Gastrocnemius medialis (tissue), 4 donors: Measurements from ENCODE around the gene S100A16. TPM values are rescaled to one million over a fixed set of nuclear protein-coding genes. Genes with fewer than 3 reads are reported as not detected.

Experiments used
- ATAC-seq, 2 donors: fragments of 150-250 bp; one replicate each; pipeline ENCODE4 v1.9.1; 2016
- DNase-seq, 2 donors: peaks; one replicate each; pipeline ENCODE4 v3.0.0-alpha.2; 2019
- H3K27ac ChIP-seq, 4 donors: fragments of 200-600 bp; sonication (generic); 1 replicate in 1 of 4; 2 replicates in 3 of 4; pipeline ENCODE4 v1.5.1; 2016 to 2018; ENCODE audit warnings: mild to moderate bottlenecking in 2 of 4, moderate library complexity in 1 of 4
- H3K27me3 ChIP-seq, 3 donors: fragments of 200-600 bp; sonication (generic) in 2 of 3; 1 replicate in 1 of 3; 2 replicates in 2 of 3; pipeline versions ENCODE4 v1.5.1 to v1.6.0; 2016 to 2019; ENCODE audit warnings: mild to moderate bottlenecking in 1 of 3, moderate library complexity in 1 of 3
- H3K36me3 ChIP-seq, 2 donors: fragments of 200-600 bp; sonication (generic) in 1 of 2; one replicate each; pipeline ENCODE4 v1.5.1; 2017 to 2018
- H3K4me1 ChIP-seq, 2 donors: fragments of 200-600 bp; sonication (generic) in 1 of 2; one replicate each; pipeline ENCODE4 v1.5.1; 2016 to 2017; ENCODE audit warnings: mild to moderate bottlenecking in 2 of 2
- H3K4me3 ChIP-seq, 4 donors: fragments of 200-600 bp; sonication (generic) in 3 of 4; 1 replicate in 1 of 4; 2 replicates in 3 of 4; pipeline ENCODE4 v1.5.1; 2016 to 2019; ENCODE audit warnings: mild to moderate bottlenecking in 2 of 4
- H3K9me3 ChIP-seq, 3 donors: fragments of 200-600 bp; sonication (generic) in 2 of 3; 1 replicate in 1 of 3; 2 replicates in 2 of 3; pipeline ENCODE4 v1.5.1; 2016 to 2019
- CTCF ChIP-seq, 5 experiments: fragments of 450-650 bp in 3 of 5; fragments of 200-600 bp in 2 of 5; sonication (generic) in 2 of 5; IDR thresholded peaks in 4 of 5; conservative IDR thresholded peaks in 1 of 5; 1 replicate in 4 of 5; 2 replicates in 1 of 5; pipeline ENCODE4 v1.5.1; 2016 to 2019; ENCODE audit warnings: antibody characterized with exemption in 5 of 5, mild to moderate bottlenecking in 3 of 5, moderate library complexity in 3 of 5
- POLR2A ChIP-seq, 2 donors: fragments of 450-650 bp; IDR thresholded peaks; one replicate each; pipeline ENCODE4 v1.6.1; 2017; ENCODE audit warnings: antibody characterized with exemption in 2 of 2, mild to moderate bottlenecking in 2 of 2, moderate library complexity in 2 of 2
- in situ Hi-C, 4 donors: fragments of 200-750 bp; cut with MboI; loops; one replicate each; pipeline versions ENCODE4 v1.15.0 to v1.8.0; 2017; ENCODE audit warnings: low sequenced_read_pairs in 4 of 4
- intact Hi-C: fragments of 100-400 bp; cut with DNase I; formaldehyde crosslinking; loops from one replicate; pipeline ENCODE4 v1.15.1; 2023; ENCODE audit warnings: low total_unique reads
- total RNA-seq, 4 donors: library from RNA; depleted of rRNA; stranded (reverse); fragments of >200 nt; gene quantifications; one replicate each; pipeline versions ENCODE4 v1.1.0 to v1.2.3, GENCODE V29; 2016

S100A16 gene
- total RNA-seq, 4 donors from 2014 or later: 21.5 to 52.1 (median 40.7) TPM

DNA sequence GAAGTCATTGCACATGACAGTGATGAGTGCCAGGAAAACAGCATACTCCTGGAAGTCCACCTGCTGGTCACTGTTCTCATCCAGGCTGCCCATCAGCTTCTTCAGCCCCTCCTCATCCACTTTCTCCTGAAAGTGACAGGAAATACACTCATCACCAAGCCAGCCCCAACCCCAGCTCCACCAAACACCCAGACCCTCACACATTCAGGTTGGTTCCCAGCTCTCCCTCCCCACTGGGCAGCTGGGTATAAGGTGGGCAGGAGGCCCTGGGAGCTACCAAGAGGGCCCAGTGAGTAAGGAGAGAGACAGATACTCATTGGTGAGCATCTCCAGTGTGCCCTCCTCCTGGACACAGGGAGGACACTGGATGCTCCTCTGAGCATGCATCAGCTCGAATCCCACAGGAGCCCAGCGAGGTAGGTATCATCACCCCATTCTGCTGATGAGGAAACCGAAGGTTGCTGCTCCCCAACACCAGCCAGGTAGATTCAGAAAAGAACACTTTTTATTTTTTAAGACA lies 51.4 kb downstream of the S100A16 start:
- intact Hi-C loops: loop anchor here (10.0 kb wide), 1 partner anchor 207 kb away; the partner anchor contains the start of gene S100A9
- ATAC-seq: no peak
- Histone ChIP-seq H3K36me3 (no peaks in the 10 kb centered on the region), H3K27me3 (no peaks in the 10 kb centered on the region), H3K4me3 (no peak overlapping the region), H3K4me1 (peaks cover 10 to 14% of the 10 kb centered on the region in 2 donors), H3K27ac (peak overlapping the region in 1 of 4 donors; percentile 16), H3K9me3 (no peaks in the 10 kb centered on the region)
- no peak for DNase-seq
- TF ChIP-seq POLR2A (IDR thresholded peaks at IDR 0.05) (no peak), CTCF (IDR thresholded peaks at IDR 0.05 in 4 of 5, conservative IDR thresholded peaks at IDR 0.05 in 1 of 5) (no peak)
- in situ Hi-C loops: loop anchor here (5.0 to 10.0 kb wide), 2 partner anchors 47 to 49 kb away; no protein-coding TSS in a partner anchor

DNA sequence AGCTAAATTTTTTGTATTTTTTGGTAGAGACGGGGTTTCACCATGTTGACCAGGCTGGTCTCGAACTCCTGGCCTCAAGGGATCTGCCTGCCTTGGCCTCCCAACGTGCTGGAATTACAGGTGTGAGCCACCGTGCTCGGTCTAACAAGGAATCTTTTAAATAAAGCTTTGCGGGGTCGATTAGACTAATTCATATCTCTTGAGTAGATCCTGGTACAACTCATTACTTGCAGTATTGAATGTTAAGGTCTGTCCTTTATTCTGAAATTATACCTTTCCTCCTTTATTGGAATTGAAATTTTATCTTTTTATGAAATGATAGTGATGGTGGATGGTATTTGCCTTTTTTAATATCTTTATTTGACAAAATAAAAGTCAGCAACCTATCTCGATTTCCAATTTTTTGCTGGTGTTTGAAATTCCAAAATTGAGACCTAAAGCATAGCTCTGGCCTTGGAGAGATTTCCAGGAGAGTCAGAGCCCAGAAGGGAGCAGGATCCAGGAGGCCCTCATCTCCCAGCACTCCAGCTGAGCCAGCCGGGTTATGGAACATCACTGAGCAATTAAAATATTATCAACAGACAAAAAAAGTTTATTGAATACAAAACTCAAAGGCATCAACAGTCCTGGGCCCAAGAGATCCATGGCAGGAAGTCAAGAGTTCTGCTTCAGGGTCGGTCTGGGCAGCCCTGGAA lies 52.0 kb downstream of the S100A16 start:
- TF ChIP-seq CTCF (IDR thresholded peaks at IDR 0.05 in 4 of 5, conservative IDR thresholded peaks at IDR 0.05 in 1 of 5) (no peak), POLR2A (IDR thresholded peaks at IDR 0.05) (no peak)
- no peaks in the 10 kb centered on the region for H3K27me3 ChIP-seq
- no peaks in the 10 kb centered on the region for H3K9me3 ChIP-seq
- ATAC-seq (no peak), DNase-seq (no peak)
- in situ Hi-C loops: loop anchor here (5.0 to 10.0 kb wide), 2 partner anchors 46 to 49 kb away; no protein-coding TSS in a partner anchor
- H3K4me1 ChIP-seq: peaks cover 5 to 8% of the 10 kb centered on the region in 2 donors
- no peak overlapping the region for H3K4me3 ChIP-seq
- no peaks in the 10 kb centered on the region for H3K36me3 ChIP-seq
- intact Hi-C loops: loop anchor here (10.0 kb wide), 1 partner anchor 206 kb away; the partner anchor contains the start of gene S100A9
- H3K27ac ChIP-seq: peak overlapping the region in 1 of 4 donors; percentile 16

DNA sequence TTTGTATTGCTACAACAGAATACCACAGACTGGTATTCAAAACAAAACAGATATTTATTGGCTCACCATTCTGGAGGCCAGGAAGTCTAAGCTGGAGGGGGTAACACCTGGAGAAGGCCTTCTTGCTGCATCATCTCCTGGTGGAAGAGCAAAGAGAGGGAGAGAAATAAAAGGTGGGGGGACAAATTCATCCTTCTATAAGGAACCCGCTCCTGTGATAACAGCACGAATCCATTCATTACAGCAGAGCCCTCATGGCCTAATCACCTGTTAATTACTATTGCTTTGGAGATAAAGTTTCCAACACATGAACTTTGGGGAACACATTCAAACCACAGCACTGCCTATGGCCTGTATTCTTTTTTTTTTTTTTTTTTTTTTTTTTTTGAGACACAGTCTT lies 52.7 kb downstream of the S100A16 start:
- in situ Hi-C loops: loop anchor here (5.0 to 10.0 kb wide), 2 partner anchors 45 to 48 kb away; no protein-coding TSS in a partner anchor
- no peak overlapping the region for H3K4me3 ChIP-seq
- no peaks in the 10 kb centered on the region for H3K9me3 ChIP-seq
- no peaks in the 10 kb centered on the region for H3K27me3 ChIP-seq
- H3K4me1 ChIP-seq: peaks cover 0 to under 1% of the 10 kb centered on the region in 2 donors
- ATAC-seq: no peak
- no peaks in the 10 kb centered on the region for H3K36me3 ChIP-seq
- DNase-seq: no peak
- no peak overlapping the region for H3K27ac ChIP-seq
- no peak for TF ChIP-seq POLR2A (IDR thresholded peaks at IDR 0.05)
- TF ChIP-seq CTCF (IDR thresholded peaks at IDR 0.05 in 4 of 5, conservative IDR thresholded peaks at IDR 0.05 in 1 of 5): no peak
- intact Hi-C loops: loop anchor here (10.0 kb wide), 1 partner anchor 205 kb away; the partner anchor contains the start of gene S100A9

- DNase-seq (no peak), ATAC-seq (no peak)
- H3K27ac ChIP-seq: no peak overlapping the region
- no peak overlapping the region for H3K4me3 ChIP-seq
- H3K27me3 ChIP-seq: no peaks in the 10 kb centered on the region
- TF ChIP-seq POLR2A (IDR thresholded peaks at IDR 0.05) (no peak), CTCF (IDR thresholded peaks at IDR 0.05 in 4 of 5, conservative IDR thresholded peaks at IDR 0.05 in 1 of 5) (no peak)
- intact Hi-C loops: no loop called here
- H3K4me1 ChIP-seq: peaks cover 0 to 8% of the 10 kb centered on the region in 2 donors
- in situ Hi-C loops: no loop called here
- no peaks in the 10 kb centered on the region for H3K9me3 ChIP-seq
- no peaks in the 10 kb centered on the region for H3K36me3 ChIP-seq
Measured at GRCh38 chr1:153557877-153558276, 55.1 kb downstream of the S100A16 start.

Other genes with a start within 250 kb of the S100A16 start
- 1 to 10 TPM in 2 of 4 donors, not detected in 2; 2.2 to 2.9 TPM for gene S100A12, start 237.5 kb downstream of the S100A16 start, total RNA-seq
- 10 to 100 TPM in 2 of 4 donors, 1 to 10 TPM in 2; 4.2 to 41.6 (median 12.5) TPM for gene S100A8, start 222.1 kb downstream of the S100A16 start, total RNA-seq
- gene S100A7A, start 196.6 kb downstream of the S100A16 start, total RNA-seq: not detected
- gene S100A7, start 152.5 kb downstream of the S100A16 start, total RNA-seq: not detected
- gene S100A6, start 77.1 kb downstream of the S100A16 start, total RNA-seq: 100 to 1,000 TPM; 153 to 361 (median 224) TPM
- not detected for gene S100A5, start 72.2 kb downstream of the S100A16 start, total RNA-seq
- 100 to 1,000 TPM in 3 of 4 donors, 10 to 100 TPM in 1; 76.8 to 377 (median 144) TPM for gene S100A4, start 67.3 kb downstream of the S100A16 start, total RNA-seq
- gene S100A3, start 63.9 kb downstream of the S100A16 start, total RNA-seq: 1 to 10 TPM in 1 of 4 donors, under 1 TPM in 1, not detected in 2; 0.88 to 1.6 TPM
- 10 to 100 TPM in 1 of 4 donors, not detected in 3; 14.7 TPM for gene S100A2, start 47.3 kb downstream of the S100A16 start, total RNA-seq
- 1 to 10 TPM in 1 of 4 donors, not detected in 3; 1.8 TPM for gene S100A14, start 3.2 kb upstream of the S100A16 start, total RNA-seq
- gene S100A13, start 14.4 kb upstream of the S100A16 start, total RNA-seq: 100 to 1,000 TPM; 113 to 237 (median 159) TPM
- 100 to 1,000 TPM; 390 to 932 (median 616) TPM for gene S100A1, start 15.3 kb upstream of the S100A16 start, total RNA-seq
- 10 to 100 TPM; 49.5 to 73.4 (median 59.1) TPM for gene CHTOP, start 20.9 kb upstream of the S100A16 start, total RNA-seq
- gene SNAPIN, start 45.6 kb upstream of the S100A16 start, total RNA-seq: 100 to 1,000 TPM in 1 of 4 donors, 10 to 100 TPM in 3; 64.0 to 127 (median 90.0) TPM
- 100 to 1,000 TPM; 110 to 138 (median 117) TPM for gene ILF2, start 57.9 kb upstream of the S100A16 start, total RNA-seq
- gene NPR1, start 65.6 kb upstream of the S100A16 start, total RNA-seq: 1 to 10 TPM; 3.0 to 7.1 (median 4.5) TPM
- 10 to 100 TPM; 16.1 to 28.0 (median 19.9) TPM for gene INTS3, start 114.9 kb upstream of the S100A16 start, total RNA-seq
- 1 to 10 TPM; 2.3 to 7.9 (median 3.7) TPM for gene SLC27A3, start 162.3 kb upstream of the S100A16 start, total RNA-seq